ENCODE results near the gene FMN1. TPM values are rescaled to one million over a fixed set of nuclear protein-coding genes. Genes with fewer than 3 reads are reported as not detected.

The FMN1 gene
- total and polyA plus RNA-seq, 2 of the 8 experiments (the other 6 are each of a cell fraction or from before 2014, with no cell fraction given) = 0.27 to 3.7 TPM

DNA sequence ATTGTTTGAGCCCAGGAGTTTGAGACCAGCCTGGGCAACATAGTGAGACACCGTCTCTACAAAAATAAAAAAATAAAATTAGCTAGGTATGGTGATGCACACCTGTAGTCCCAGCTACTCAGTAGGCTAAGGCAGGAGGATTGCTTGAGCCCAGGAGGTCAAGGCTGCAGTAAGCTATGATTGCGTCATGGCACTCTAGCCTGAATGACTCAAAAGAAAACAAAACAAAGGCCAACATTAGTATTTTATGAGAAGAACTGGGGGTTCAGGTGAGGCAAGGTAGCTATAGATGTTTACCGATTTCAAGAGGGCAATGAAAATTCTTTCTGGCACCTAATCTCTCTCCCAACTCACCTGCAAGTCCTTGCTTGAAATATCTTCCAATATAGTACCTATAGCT lies 399.5 kb downstream of the FMN1 start:
- H3K56ac ChIP-seq (replicated peaks; ENCODE audit: insufficient read length, low read depth, low read length) = no peak overlapping the region
- no peak overlapping the region for H2BK120ac ChIP-seq (replicated peaks; ENCODE audit: low read depth, low read length)
- H3K4me3 ChIP-seq (ENCODE audit: extremely low read depth in 1 of 4, insufficient read depth in 2 of 4, low read depth in 3 of 4, low read length in 4 of 4) = no peak overlapping the region
- no peak for DNase-seq (ENCODE audit: low read depth in 1 of 2, low spot score in 2 of 2)
- H2BK12ac ChIP-seq (ENCODE audit: low read depth, low read length) = no peak overlapping the region
- H4K5ac ChIP-seq (ENCODE audit: insufficient read length, low read depth, low read length) = no peak overlapping the region
- H3K18ac ChIP-seq (ENCODE audit: extremely low read depth, low read length) = no peak overlapping the region
- H3K27ac ChIP-seq (ENCODE audit: low read depth, low read length) = no peak overlapping the region
- H2AK5ac ChIP-seq (ENCODE audit: low read depth, low read length) = no peak overlapping the region
- H2BK15ac ChIP-seq (ENCODE audit: low read length) = no peak overlapping the region
- no peak overlapping the region for H3K4me2 ChIP-seq (ENCODE audit: insufficient read depth in 1 of 2, low read depth in 2 of 2, low read length in 2 of 2)
- ChIA-PET CTCF (ENCODE audit: partially characterized antibody) (interaction anchor here (0.8 to 1.2 kb wide), 3 partner anchors 9 to 39 kb away, joined by 3 read pairs; no protein-coding TSS in a partner anchor), POLR2A (ENCODE audit: partially characterized antibody) (no interaction called here)
- no peak overlapping the region for H2BK5ac ChIP-seq (ENCODE audit: low read depth, low read length)
- no peaks in the 10 kb centered on the region for H3K36me3 ChIP-seq (ENCODE audit: control insufficient read depth in 2 of 4, insufficient read depth in 4 of 4, low read length in 3 of 4)
- H3K23ac ChIP-seq (ENCODE audit: insufficient read length) = no peak overlapping the region
- no peaks in the 10 kb centered on the region for H4K20me1 ChIP-seq (replicated peaks in 1 of 2; ENCODE audit: control insufficient read depth in 1 of 2, insufficient read depth in 2 of 2, low read length in 2 of 2)
- TF ChIP-seq CBX8 (IDR thresholded peaks at IDR 0.05; ENCODE audit: borderline replicate concordance, low read depth, low read length) (no peak), CHD2 (IDR thresholded peaks at IDR 0.05; ENCODE audit: low read length) (no peak), POLR2A (IDR thresholded peaks at IDR 0.05; ENCODE audit: control extremely low read depth in 1 of 2, low read depth in 2 of 2, low read length in 2 of 2) (no peak), CEBPB (IDR thresholded peaks at IDR 0.05; ENCODE audit: low read depth, low read length) (0 out of 2 replicates have a peak, but pooled peaks have one; percentile 45), NRF1 (IDR thresholded peaks at IDR 0.05; ENCODE audit: low read depth, low read length) (no peak), NANOG (IDR thresholded peaks at IDR 0.05; ENCODE audit: insufficient read depth, low read depth, low read length, poor library complexity, severe bottlenecking) (no peak), SAP30 (IDR thresholded peaks at IDR 0.05; ENCODE audit: insufficient read depth, insufficient replicate concordance, low read length) (no peak), GABPA (IDR thresholded peaks at IDR 0.05; ENCODE audit: borderline replicate concordance, insufficient read depth, low read length) (no peak), CBX5 (IDR thresholded peaks at IDR 0.05; ENCODE audit: low read depth, low read length) (no peak)
- no peak overlapping the region for H3K4ac ChIP-seq (replicated peaks; ENCODE audit: insufficient read length, low read depth, low read length)
- FAIRE-seq = no peak
- no peak overlapping the region for H4K91ac ChIP-seq (replicated peaks; ENCODE audit: insufficient read length, low read length)
- no peaks in the 10 kb centered on the region for H3K79me1 ChIP-seq (ENCODE audit: low read depth, low read length)
- H3K23me2 ChIP-seq (ENCODE audit: low read depth, low read length) = no peaks in the 10 kb centered on the region
- no peaks in the 10 kb centered on the region for H3K9me3 ChIP-seq (ENCODE audit: insufficient read depth in 2 of 2, low read depth in 1 of 2, low read length in 1 of 2)
- H4K8ac ChIP-seq (ENCODE audit: extremely low read depth, insufficient read depth, low read length) = no peak overlapping the region
- 68% methylated on average over 3 of the region's 3 CpGs; no CpG with 5 or more reads in 1 of the 2 experiments for WGBS, 2 experiments (ENCODE audit: extremely low coverage in 1 of 2, insufficient coverage in 1 of 2, insufficient read length in 1 of 2, insufficient replicate concordance in 2 of 2, low coverage in 1 of 2, low lambda C conversion rate in 2 of 2, missing lambda C conversion rate in 1 of 2)
- H3K9ac ChIP-seq (replicated peaks in 1 of 4; ENCODE audit: extremely low read depth in 1 of 4, low read depth in 3 of 4, low read length in 3 of 4) = no peak overlapping the region
- no peaks in the 10 kb centered on the region for H3K79me2 ChIP-seq (ENCODE audit: control insufficient read depth in 1 of 2, insufficient read depth in 2 of 2, low read length in 2 of 2)
- no peak overlapping the region for H2BK20ac ChIP-seq (ENCODE audit: low read length)
- no peak overlapping the region for H3K14ac ChIP-seq (ENCODE audit: insufficient read length)
- H3K27me3 ChIP-seq (replicated peaks in 1 of 4; ENCODE audit: control insufficient read depth in 3 of 4, extremely low read depth in 1 of 4, insufficient read depth in 3 of 4, low read length in 3 of 4) = no peaks in the 10 kb centered on the region
- peaks cover 0 to 3% (median 0%) of the 10 kb centered on the region in 4 experiments; a peak in 2 of 7 replicates for H3K4me1 ChIP-seq (replicated peaks in 1 of 4; ENCODE audit: control insufficient read depth in 3 of 4, insufficient read depth in 4 of 4, low read length in 3 of 4)
- H2AFZ ChIP-seq (ENCODE audit: low read length) = no peak overlapping the region
